Measurements from ENCODE around the gene GPC6.

GRCh38 chr13:93948162-93948922, 721.7 kb downstream of the GPC6 start:
- TF ChIP-seq CTCF (IDR thresholded peaks at IDR 0.05; ENCODE audit: insufficient read depth, low read depth, low read length): no peak
- TF ChIP-seq EZH2 (IDR thresholded peaks at IDR 0.05; ENCODE audit: insufficient read depth, low read length): no peak

All from astrocyte (in vitro differentiated cells and primary cell).